PFSK-1 (cell line): ENCODE results near the gene EPM2AIP1.

ENCODE experiments used
- FOXP2 ChIP-seq: optimal IDR thresholded peaks from 2 replicates; pipeline ENCODE3; 2011; ENCODE audit warnings: borderline replicate concordance, control low read depth, inconsistent platforms; ENCODE audit not compliant: insufficient read depth; ENCODE audit errors: extremely low read length, extremely low read depth
- POLR2AphosphoS5 ChIP-seq: IDR thresholded peaks from 2 replicates; pipeline ENCODE4 v1.6.1; 2012; ENCODE audit warnings: low read depth, mild to moderate bottlenecking, control low read depth, low read length, moderate library complexity
- SIN3A ChIP-seq: IDR thresholded peaks from 2 replicates; pipeline ENCODE4 v1.6.1; 2012; ENCODE audit warnings: mild to moderate bottlenecking, low read length, moderate library complexity, borderline replicate concordance; ENCODE audit not compliant: insufficient read depth
- TAF1 ChIP-seq: IDR thresholded peaks from 2 replicates; pipeline ENCODE4 v1.6.1; 2012; ENCODE audit warnings: low read length, control low read depth, borderline replicate concordance; ENCODE audit not compliant: insufficient read depth

- TF ChIP-seq SIN3A (no peak), TAF1 (no peak), POLR2AphosphoS5 (no peak), FOXP2 (no peak)
Observed at GRCh38 chr3:37029111-37029510, 36.2 kb upstream of the EPM2AIP1 start.
